ENCODE data around the gene COA4. TPM values are rescaled to one million over a fixed set of nuclear protein-coding genes. Genes with fewer than 3 reads are reported as not detected.

The COA4 gene
- total RNA-seq, 1 experiment from 2014 or later: 367 TPM

GRCh38 chr11:73912026-73912425 lies 35.4 kb upstream of the COA4 start:
- ATAC-seq (no peak), DNase-seq (no peak)
- Histone ChIP-seq H3K4me1 (ENCODE audit: insufficient read depth, low read length) (peaks cover 8% of the 10 kb centered on the region), H3K36me3 (ENCODE audit: low read depth, low read length) (peaks cover 3% of the 10 kb centered on the region; the same call in 1 of the 2 replicates), H3K27me3 (ENCODE audit: low read length) (no peaks in the 10 kb centered on the region), H3K79me2 (ENCODE audit: low read length) (no peaks in the 10 kb centered on the region), H3K27ac (ENCODE audit: low read length) (no peak overlapping the region), H3K4me3 (ENCODE audit: low read length) (no peak overlapping the region), H3K4me2 (ENCODE audit: low read length) (no peak overlapping the region), H3K9me3 (ENCODE audit: low read length) (no peaks in the 10 kb centered on the region), H3K9me2 (replicated peaks; ENCODE audit: low read length) (no peaks in the 10 kb centered on the region), H2AFZ (ENCODE audit: low read length) (no peak overlapping the region), H3K9ac (ENCODE audit: low read length) (no peak overlapping the region), H4K20me1 (ENCODE audit: low read length) (no peaks in the 10 kb centered on the region), H3F3A (ENCODE audit: low read length, unreplicated experiment) (no peaks in the 10 kb centered on the region)
- BruUV-seq (replicated peaks): no TSS peak
- ChIA-PET CTCF (no interaction called here), POLR2A (ENCODE audit: unreplicated experiment) (interaction anchor here (0.7 kb wide), 1 partner anchor 19 kb away, joined by 21 read pairs; no protein-coding TSS in a partner anchor)
- intact Hi-C loops (cut with micrococcal nuclease): no loop called here
- TF ChIP-seq CTCF (conservative IDR thresholded peaks at IDR 0.05; ENCODE audit: low read depth, low read length): no peak
- TF ChIP-seq EZH2phosphoT487 (IDR thresholded peaks at IDR 0.05; ENCODE audit: borderline replicate concordance, low read length): no peak
- no peak for TF ChIP-seq EZH2 (IDR thresholded peaks at IDR 0.05; ENCODE audit: low read length, unreplicated experiment)

- BruUV-seq (replicated peaks): no TSS peak
- ChIA-PET CTCF (interaction anchor here (1.0 kb wide), 1 partner anchor 25 kb away, joined by 10 read pairs; no protein-coding TSS in a partner anchor), POLR2A (ENCODE audit: unreplicated experiment) (no interaction called here)
- DNase-seq (peak; percentile 88), ATAC-seq (peak; percentile 100)
- Histone ChIP-seq H3K9ac (ENCODE audit: low read length) (no peak overlapping the region), H2AFZ (ENCODE audit: low read length) (no peak overlapping the region), H3K9me3 (ENCODE audit: low read length) (no peaks in the 10 kb centered on the region), H3K27me3 (ENCODE audit: low read length) (no peaks in the 10 kb centered on the region), H3K27ac (ENCODE audit: low read length) (no peak overlapping the region), H3K4me1 (ENCODE audit: insufficient read depth, low read length) (peaks cover 10% of the 10 kb centered on the region), H3F3A (ENCODE audit: low read length, unreplicated experiment) (no peaks in the 10 kb centered on the region), H3K79me2 (ENCODE audit: low read length) (no peaks in the 10 kb centered on the region), H3K4me2 (ENCODE audit: low read length) (no peak overlapping the region), H3K36me3 (ENCODE audit: low read depth, low read length) (peaks cover 4% of the 10 kb centered on the region; the same call in 1 of the 2 replicates), H3K4me3 (ENCODE audit: low read length) (no peak overlapping the region), H3K9me2 (replicated peaks; ENCODE audit: low read length) (no peaks in the 10 kb centered on the region), H4K20me1 (ENCODE audit: low read length) (no peaks in the 10 kb centered on the region)
- intact Hi-C loops (cut with micrococcal nuclease): no loop called here
- no peak for TF ChIP-seq EZH2 (IDR thresholded peaks at IDR 0.05; ENCODE audit: low read length, unreplicated experiment)
- TF ChIP-seq CTCF (conservative IDR thresholded peaks at IDR 0.05; ENCODE audit: low read depth, low read length): peak; percentile 74
These were observed 30.5 kb upstream of the COA4 start for GRCh38 chr11:73907191-73907590.

GRCh38 chr11:73902303-73902702 lies 25.7 kb upstream of the COA4 start:
- CTCF ChIA-PET: no interaction called here
- no TSS peak for BruUV-seq (replicated peaks)
- H3K9ac ChIP-seq (ENCODE audit: low read length): no peak overlapping the region
- DNase-seq (no peak), ATAC-seq (no peak)
- H3F3A ChIP-seq (ENCODE audit: low read length, unreplicated experiment): no peaks in the 10 kb centered on the region
- H4K20me1 ChIP-seq (ENCODE audit: low read length): no peaks in the 10 kb centered on the region
- no peak overlapping the region for H3K27ac ChIP-seq (ENCODE audit: low read length)
- intact Hi-C loops (cut with micrococcal nuclease): no loop called here
- no peaks in the 10 kb centered on the region for H3K27me3 ChIP-seq (ENCODE audit: low read length)
- TF ChIP-seq CTCF (conservative IDR thresholded peaks at IDR 0.05; ENCODE audit: low read depth, low read length) (no peak), EZH2phosphoT487 (IDR thresholded peaks at IDR 0.05; ENCODE audit: borderline replicate concordance, low read length) (no peak), EZH2 (IDR thresholded peaks at IDR 0.05; ENCODE audit: low read length, unreplicated experiment) (no peak)
- no peaks in the 10 kb centered on the region for H3K9me2 ChIP-seq (replicated peaks; ENCODE audit: low read length)
- H3K36me3 ChIP-seq (ENCODE audit: low read depth, low read length): peaks cover 13% of the 10 kb centered on the region; the same call in 1 of the 2 replicates
- POLR2A ChIA-PET (ENCODE audit: unreplicated experiment): no interaction called here
- no peaks in the 10 kb centered on the region for H3K79me2 ChIP-seq (ENCODE audit: low read length)
- H2AFZ ChIP-seq (ENCODE audit: low read length): no peak overlapping the region
- no peaks in the 10 kb centered on the region for H3K9me3 ChIP-seq (ENCODE audit: low read length)
- no peak overlapping the region for H3K4me2 ChIP-seq (ENCODE audit: low read length)
- no peak overlapping the region for H3K4me3 ChIP-seq (ENCODE audit: low read length)
- peaks cover 7% of the 10 kb centered on the region for H3K4me1 ChIP-seq (ENCODE audit: insufficient read depth, low read length)

Data from PC-3 (cell line).